ENCODE measurements around the gene CARNS1. TPM values are rescaled to one million over a fixed set of nuclear protein-coding genes. Genes with fewer than 3 reads are reported as not detected.

Gene CARNS1
- total and polyA plus RNA-seq, 2 donors (not counting 1 experiment from before 2014, with no cell fraction given) = 0.05 to 0.17 TPM

DNA sequence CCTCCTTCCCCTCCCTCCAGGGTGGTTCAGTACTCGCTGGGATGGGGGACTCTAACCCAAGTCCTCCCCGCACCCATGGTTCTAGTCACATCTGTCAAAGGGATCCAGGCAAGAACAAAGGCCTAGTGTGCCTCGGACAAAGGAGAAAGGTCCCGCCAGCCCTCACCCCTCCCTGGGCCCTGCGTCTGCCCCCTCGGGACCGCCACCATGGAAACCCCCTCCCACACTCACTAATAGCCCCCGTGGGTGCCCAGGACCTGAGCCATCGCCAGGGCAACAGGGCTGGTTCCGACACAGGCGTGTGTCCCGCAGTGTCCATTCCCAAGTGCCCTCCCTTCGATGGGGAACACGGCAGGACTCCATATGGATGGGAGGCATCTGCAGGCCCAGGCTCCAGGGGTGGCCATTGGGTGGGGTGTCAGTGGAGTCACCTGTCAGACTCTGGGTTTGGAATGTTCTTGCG is 5.1 kb upstream of the CARNS1 start:
- no peak for TF ChIP-seq CTCF (conservative IDR thresholded peaks at IDR 0.05 in 1 of 2, IDR thresholded peaks at IDR 0.05 in 1 of 2; ENCODE audit: low read depth in 1 of 2, low read length in 2 of 2)
- TF ChIP-seq EZH2 (IDR thresholded peaks at IDR 0.05; ENCODE audit: low read length, missing control alignments) = no peak
- no peak for DNase-seq (ENCODE audit: low read depth in 2 of 2)
- no peak overlapping the region for H3K9ac ChIP-seq (ENCODE audit: insufficient read depth, low read length)
- H3K4me3 ChIP-seq (replicated peaks in 1 of 4; ENCODE audit: control extremely low read depth in 1 of 4, insufficient read depth in 1 of 4, low read depth in 3 of 4, low read length in 4 of 4) = no peak overlapping the region
- H4K20me1 ChIP-seq (ENCODE audit: control insufficient read depth, extremely low read depth, insufficient read depth, low read length) = no peaks in the 10 kb centered on the region
- no peaks in the 10 kb centered on the region for H3K79me2 ChIP-seq (ENCODE audit: control insufficient read depth, insufficient read depth, low read length)
- no peak overlapping the region for H2AFZ ChIP-seq (ENCODE audit: low read length)
- H3K36me3 ChIP-seq (ENCODE audit: control insufficient read depth, insufficient read depth, low read length) = no peaks in the 10 kb centered on the region
- H3K4me2 ChIP-seq (ENCODE audit: extremely low read depth, insufficient read depth, low read length) = no peak overlapping the region
- peaks cover 33% of the 10 kb centered on the region for H3K27me3 ChIP-seq (ENCODE audit: control insufficient read depth, insufficient read depth, low read length)
- H3K27ac ChIP-seq (ENCODE audit: insufficient read depth, low read length) = no peak overlapping the region
- H3K9me3 ChIP-seq (ENCODE audit: control insufficient read depth, insufficient read depth, low read depth, low read length) = no peaks in the 10 kb centered on the region
- H3K4me1 ChIP-seq (ENCODE audit: control insufficient read depth, extremely low read depth, insufficient read depth, low read length) = no peaks in the 10 kb centered on the region

- H3K4me1 ChIP-seq (ENCODE audit: control insufficient read depth, extremely low read depth, insufficient read depth, low read length) = no peaks in the 10 kb centered on the region
- no peak overlapping the region for H3K9ac ChIP-seq (ENCODE audit: insufficient read depth, low read length)
- no peak for DNase-seq (ENCODE audit: low read depth in 2 of 2)
- no peak overlapping the region for H3K4me2 ChIP-seq (ENCODE audit: extremely low read depth, insufficient read depth, low read length)
- H4K20me1 ChIP-seq (ENCODE audit: control insufficient read depth, extremely low read depth, insufficient read depth, low read length) = no peaks in the 10 kb centered on the region
- H2AFZ ChIP-seq (ENCODE audit: low read length) = no peak overlapping the region
- H3K36me3 ChIP-seq (ENCODE audit: control insufficient read depth, insufficient read depth, low read length) = no peaks in the 10 kb centered on the region
- H3K79me2 ChIP-seq (ENCODE audit: control insufficient read depth, insufficient read depth, low read length) = no peaks in the 10 kb centered on the region
- no peaks in the 10 kb centered on the region for H3K9me3 ChIP-seq (ENCODE audit: control insufficient read depth, insufficient read depth, low read depth, low read length)
- peaks cover 33% of the 10 kb centered on the region for H3K27me3 ChIP-seq (ENCODE audit: control insufficient read depth, insufficient read depth, low read length)
- H3K4me3 ChIP-seq (replicated peaks in 1 of 4; ENCODE audit: control extremely low read depth in 1 of 4, insufficient read depth in 1 of 4, low read depth in 3 of 4, low read length in 4 of 4) = no peak overlapping the region
- no peak overlapping the region for H3K27ac ChIP-seq (ENCODE audit: insufficient read depth, low read length)
- TF ChIP-seq CTCF (conservative IDR thresholded peaks at IDR 0.05 in 1 of 2, IDR thresholded peaks at IDR 0.05 in 1 of 2; ENCODE audit: low read depth in 1 of 2, low read length in 2 of 2) (no peak), EZH2 (IDR thresholded peaks at IDR 0.05; ENCODE audit: low read length, missing control alignments) (no peak)
Measured at GRCh38 chr11:67410984-67411784, 4.3 kb upstream of the CARNS1 start.

GRCh38 chr11:67411785-67412152 is 3.7 kb upstream of the CARNS1 start:
- H2AFZ ChIP-seq (ENCODE audit: low read length) = no peak overlapping the region
- H3K9ac ChIP-seq (ENCODE audit: insufficient read depth, low read length) = no peak overlapping the region
- no peaks in the 10 kb centered on the region for H3K4me1 ChIP-seq (ENCODE audit: control insufficient read depth, extremely low read depth, insufficient read depth, low read length)
- no peaks in the 10 kb centered on the region for H4K20me1 ChIP-seq (ENCODE audit: control insufficient read depth, extremely low read depth, insufficient read depth, low read length)
- peaks cover 33% of the 10 kb centered on the region for H3K27me3 ChIP-seq (ENCODE audit: control insufficient read depth, insufficient read depth, low read length)
- no peak for DNase-seq (ENCODE audit: low read depth in 2 of 2)
- TF ChIP-seq EZH2 (IDR thresholded peaks at IDR 0.05; ENCODE audit: low read length, missing control alignments) = no peak
- no peak for TF ChIP-seq CTCF (conservative IDR thresholded peaks at IDR 0.05 in 1 of 2, IDR thresholded peaks at IDR 0.05 in 1 of 2; ENCODE audit: low read depth in 1 of 2, low read length in 2 of 2)
- H3K27ac ChIP-seq (ENCODE audit: insufficient read depth, low read length) = no peak overlapping the region
- H3K79me2 ChIP-seq (ENCODE audit: control insufficient read depth, insufficient read depth, low read length) = no peaks in the 10 kb centered on the region
- no peak overlapping the region for H3K4me3 ChIP-seq (replicated peaks in 1 of 4; ENCODE audit: control extremely low read depth in 1 of 4, insufficient read depth in 1 of 4, low read depth in 3 of 4, low read length in 4 of 4)
- H3K9me3 ChIP-seq (ENCODE audit: control insufficient read depth, insufficient read depth, low read depth, low read length) = no peaks in the 10 kb centered on the region
- no peak overlapping the region for H3K4me2 ChIP-seq (ENCODE audit: extremely low read depth, insufficient read depth, low read length)
- H3K36me3 ChIP-seq (ENCODE audit: control insufficient read depth, insufficient read depth, low read length) = no peaks in the 10 kb centered on the region

All from fibroblast of lung (primary cell).